HG03565 (cell line): Measurements from ENCODE around the gene USP32.
"Not testable (repeated sequence)": the region's sequence is repeated elsewhere in the genome, so short reads cannot be mapped to it uniquely, and the experiment has no call there.

ENCODE experiments used
- ATAC-seq: cut with Tn5 transposase; IDR thresholded peaks from one replicate; pipeline ENCODE4 v1.9.1; 2021; ENCODE audit warnings: mild to moderate bottlenecking, moderate library complexity; ENCODE audit not compliant: unreplicated experiment

The USP32 gene

GRCh38 chr17:60372790-60373483 is 19.0 kb downstream of the USP32 start:
- ATAC-seq = no peak

DNA sequence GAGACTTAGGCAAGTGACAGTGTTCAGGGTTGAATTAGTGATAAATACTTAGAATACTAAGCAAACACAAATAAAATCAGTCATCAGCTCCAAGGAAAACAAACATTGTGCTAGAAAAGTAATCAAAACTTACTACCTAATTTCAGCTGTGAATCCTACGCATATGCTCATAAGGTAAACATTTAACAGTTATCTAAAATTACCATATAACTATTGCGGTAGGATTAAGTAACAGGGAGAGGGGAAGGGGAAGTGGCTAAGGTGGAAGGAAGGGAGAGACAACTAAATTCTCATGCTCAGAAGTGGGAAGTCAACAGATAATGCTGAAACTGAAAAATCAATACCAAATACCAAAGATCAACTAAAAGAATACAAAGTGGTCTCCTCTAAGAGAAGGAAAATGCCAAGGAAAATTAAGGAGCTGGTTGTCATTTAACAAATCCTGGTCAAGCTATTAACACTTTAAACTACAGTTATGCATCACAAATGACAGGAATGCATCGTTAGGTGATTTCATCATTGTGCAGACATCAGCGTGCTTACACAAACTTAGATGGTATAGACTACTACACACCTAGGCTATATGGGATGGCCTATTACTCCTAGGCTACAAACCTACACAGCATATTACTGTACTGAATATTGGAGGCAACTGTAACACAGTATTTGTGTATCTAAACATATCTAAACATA is 20.0 kb downstream of the USP32 start:
- no peak for ATAC-seq

DNA sequence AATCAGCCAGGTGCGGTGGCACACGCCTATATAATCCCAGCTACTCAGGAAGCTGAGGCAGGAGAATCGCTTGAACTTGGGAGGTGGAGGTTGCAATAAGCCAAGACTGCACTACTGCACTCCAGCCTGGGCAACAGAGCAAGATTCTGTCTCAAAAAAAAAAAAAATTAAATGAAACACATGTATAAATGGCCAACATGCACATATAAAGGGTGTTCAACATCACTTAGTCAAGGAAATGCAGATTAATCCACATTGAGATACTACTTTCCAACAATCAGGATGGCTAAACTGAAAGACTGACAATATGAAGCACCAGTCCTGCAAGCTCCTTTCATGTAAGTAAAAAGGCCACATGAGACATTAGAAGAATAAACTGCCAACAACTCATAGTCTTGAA is 20.5 kb downstream of the USP32 start:
- ATAC-seq = no peak

GRCh38 chr17:60369727-60370126 is 22.2 kb downstream of the USP32 start:
- ATAC-seq = no peak

DNA sequence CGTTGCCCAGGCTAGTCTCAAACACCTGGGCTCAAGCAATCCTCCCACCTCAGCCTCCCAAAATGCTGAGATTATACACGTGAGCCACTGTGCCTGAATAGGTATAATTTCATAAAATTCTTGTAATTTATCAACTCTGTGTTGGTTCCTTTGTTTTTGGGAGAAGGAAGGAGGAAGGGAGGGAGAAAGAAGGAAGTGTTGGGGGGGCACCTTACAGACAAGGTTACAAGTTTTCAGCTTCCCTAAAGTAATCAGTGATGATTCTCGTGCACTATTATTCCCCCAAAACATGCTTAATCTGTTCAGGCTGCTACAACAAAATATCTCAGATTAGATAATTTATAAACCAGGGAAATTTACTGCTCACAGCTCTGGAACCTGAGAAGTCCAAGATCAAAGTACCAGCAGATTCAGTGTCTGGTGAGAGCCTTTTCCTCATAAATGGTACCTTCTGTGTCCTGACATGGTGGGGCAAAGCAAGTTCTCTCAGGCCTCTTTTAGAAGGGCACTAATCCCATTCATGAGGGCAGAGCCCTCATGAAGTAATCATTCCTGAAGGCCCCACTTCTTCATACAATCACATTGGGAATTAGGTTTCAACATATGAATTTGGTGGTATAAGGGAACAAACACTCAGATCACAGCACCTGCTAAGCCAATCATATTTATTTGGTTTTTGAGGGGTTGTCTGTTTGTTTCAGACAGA is 28.1 kb downstream of the USP32 start:
- no peak for ATAC-seq

- ATAC-seq = no peak
Measured at GRCh38 chr17:60362329-60362728, 29.6 kb downstream of the USP32 start.

DNA sequence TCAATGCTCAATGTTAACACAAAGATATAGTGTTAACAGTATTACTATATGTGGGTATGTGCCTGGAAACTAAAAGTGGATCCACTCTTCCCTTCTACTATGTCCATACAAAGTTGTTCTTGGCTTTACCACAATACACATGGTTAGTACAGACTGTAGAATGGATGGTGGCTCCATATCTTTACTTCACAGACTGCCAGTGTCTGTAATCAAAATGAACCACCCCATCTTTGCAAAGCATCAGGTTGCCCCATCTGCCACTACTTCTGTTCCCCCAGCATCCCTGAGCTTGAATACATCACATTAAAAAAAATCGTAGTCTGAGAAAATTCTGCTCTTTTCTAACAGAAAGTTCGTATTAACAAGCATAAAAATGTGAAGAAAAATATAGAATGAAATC is 30.0 kb downstream of the USP32 start:
- no peak for ATAC-seq

DNA sequence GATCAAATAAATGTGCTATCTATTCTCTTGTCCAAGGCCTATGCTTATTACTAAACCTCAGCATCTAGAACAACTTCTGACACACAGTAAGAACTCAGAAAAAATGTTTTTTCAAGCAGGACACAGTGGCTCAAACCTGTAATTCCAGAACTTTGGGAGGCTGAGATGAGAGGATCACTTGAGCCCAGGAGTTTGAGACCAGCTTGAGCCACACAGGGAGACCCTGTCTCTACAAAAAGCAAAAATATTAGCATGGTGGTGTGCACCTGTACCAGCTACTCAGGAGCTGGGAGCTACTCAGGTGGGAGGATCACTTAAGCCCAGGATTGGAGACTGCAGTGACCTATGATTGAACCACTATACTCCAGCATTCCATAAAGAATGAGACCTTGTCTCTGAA is 32.5 kb downstream of the USP32 start:
- ATAC-seq = no peak

DNA sequence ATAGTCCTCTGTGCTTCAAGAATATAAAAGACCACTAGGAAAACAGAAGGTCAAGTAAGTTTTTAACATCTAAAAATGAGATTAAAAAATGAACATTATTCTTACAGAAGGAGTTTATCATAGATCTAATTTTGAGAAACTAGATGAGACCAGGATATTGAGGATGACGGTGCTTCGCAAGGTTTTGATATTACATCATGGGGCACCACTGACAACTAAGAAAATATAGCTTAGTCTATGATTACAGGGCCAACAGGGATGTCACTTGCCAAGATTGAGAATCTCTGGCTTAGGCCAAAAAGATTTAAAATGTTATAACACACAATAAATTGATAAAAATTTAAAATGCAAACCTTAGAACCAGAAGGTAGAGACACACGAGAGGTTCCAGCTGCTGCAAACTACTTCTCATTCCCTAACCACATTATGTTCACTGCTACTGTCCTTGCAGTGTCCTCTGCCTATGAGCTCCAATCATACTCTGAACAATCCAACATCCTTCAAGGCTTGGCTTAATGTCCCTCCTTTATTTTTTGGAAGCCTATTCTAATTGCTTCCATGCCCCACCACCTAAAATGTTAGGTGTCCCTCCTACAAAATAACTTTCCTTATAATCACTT is 33.2 kb downstream of the USP32 start:
- ATAC-seq = no peak

- no peak for ATAC-seq
Measured at GRCh38 chr17:60356940-60357339, 35.0 kb downstream of the USP32 start.

- ATAC-seq = no peak
Measured at GRCh38 chr17:60355663-60356594, 36.0 kb downstream of the USP32 start.

DNA sequence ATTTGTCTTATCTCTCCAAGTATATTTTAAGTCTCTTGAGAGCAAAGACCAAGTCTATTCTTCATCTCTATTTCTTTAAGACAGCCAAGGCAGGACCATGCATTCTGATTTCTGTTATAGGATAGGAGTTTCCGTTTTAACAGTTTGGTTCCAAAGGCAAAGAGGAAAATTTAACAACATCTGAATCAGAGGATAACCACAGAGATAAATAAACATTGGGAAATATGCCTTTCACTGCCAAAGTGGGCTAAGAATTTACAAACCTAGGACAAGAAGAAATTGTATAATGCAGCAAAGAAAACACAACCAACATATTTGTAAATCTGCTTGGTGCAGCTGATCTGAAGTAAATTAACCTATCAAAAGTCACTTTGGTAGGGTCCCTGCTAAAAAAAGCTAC is 37.7 kb downstream of the USP32 start:
- ATAC-seq = no peak

GRCh38 chr17:60353773-60354172 is 38.2 kb downstream of the USP32 start:
- ATAC-seq = no peak

DNA sequence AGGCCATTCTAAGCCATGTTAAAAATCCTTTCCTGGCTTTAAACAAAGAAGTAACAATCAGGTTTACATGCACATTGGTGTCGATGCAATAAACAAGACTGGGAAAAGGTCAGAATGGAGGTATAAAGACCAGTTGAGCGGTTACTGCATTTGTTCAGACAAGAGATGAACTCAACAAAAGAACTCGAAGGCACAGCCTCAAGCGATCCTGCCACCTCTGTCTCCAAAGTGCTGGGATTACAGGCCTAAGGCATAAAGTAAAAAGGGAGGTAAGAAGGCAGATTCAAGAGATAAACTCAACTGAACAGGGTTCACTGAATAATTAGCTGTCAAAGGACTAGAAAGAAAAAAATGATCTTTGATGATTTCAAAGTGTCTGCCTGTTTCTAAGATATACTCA is 39.4 kb downstream of the USP32 start:
- ATAC-seq = no peak

DNA sequence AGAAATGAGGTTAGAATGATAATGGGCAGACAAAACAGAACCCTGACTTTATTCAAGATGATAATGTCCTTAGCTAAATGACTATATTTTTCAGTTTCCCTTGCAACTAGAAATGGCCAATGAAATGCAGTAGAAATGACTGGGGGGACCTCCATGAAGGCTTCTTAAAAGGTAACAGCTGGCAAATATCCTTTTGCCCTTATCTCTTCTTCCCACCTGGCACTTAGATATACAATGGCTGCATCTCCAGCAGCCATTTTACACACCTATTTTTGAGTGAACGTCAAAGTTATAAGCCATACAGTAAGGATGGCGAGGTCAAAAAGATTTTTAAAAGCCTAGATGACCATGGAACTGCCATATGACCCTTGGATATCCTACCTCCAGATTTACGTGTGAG is 39.9 kb downstream of the USP32 start:
- no peak for ATAC-seq

GRCh38 chr17:60351012-60351695 is 40.8 kb downstream of the USP32 start:
- no peak for ATAC-seq

DNA sequence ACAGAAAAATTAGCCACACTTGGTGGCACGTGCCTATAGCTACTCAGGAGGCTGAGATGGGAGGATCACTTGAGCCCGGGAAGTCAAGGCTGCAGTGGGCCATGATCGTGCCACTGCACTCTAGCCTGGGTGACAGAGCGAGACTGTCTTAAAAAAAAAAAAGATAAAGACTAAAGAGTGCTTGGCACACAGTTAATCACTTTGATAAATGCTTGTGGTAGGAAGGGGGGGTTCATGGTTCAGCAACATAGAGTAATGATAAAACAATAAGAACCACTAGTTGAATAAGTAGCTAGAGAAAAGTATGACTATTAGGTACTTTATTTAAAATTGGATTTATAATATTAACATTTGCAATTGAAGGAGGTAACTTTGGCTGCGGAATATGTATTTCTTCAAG is 43.3 kb downstream of the USP32 start:
- ATAC-seq = no peak

- ATAC-seq = no peak
Measured at GRCh38 chr17:60345233-60345632, 46.7 kb downstream of the USP32 start.

DNA sequence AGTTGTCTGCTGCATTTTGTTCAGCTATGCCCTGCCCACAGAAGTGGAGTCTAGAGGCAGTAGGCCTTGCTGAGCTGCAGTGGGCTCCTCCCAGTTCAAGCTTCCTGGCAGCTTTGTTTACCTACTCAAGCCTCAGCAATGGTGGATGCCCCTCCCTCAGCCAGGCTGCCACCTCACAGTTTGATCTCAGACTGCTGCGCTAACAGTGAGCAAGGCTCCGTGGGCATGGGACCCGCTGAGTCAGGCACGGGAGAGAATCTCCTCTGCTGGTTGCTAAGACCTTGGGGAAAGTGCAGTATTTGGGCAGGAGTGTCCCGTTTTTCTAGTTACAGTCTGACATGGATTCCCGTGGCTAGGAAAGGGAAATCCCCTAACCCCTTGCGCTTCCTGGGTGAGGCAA is 49.4 kb downstream of the USP32 start:
- not testable (repeated sequence) for ATAC-seq

GRCh38 chr17:60335289-60335688 is 56.6 kb downstream of the USP32 start:
- no peak for ATAC-seq
